ENCODE measurements around the gene MAB21L4.

The MAB21L4 gene

DNA sequence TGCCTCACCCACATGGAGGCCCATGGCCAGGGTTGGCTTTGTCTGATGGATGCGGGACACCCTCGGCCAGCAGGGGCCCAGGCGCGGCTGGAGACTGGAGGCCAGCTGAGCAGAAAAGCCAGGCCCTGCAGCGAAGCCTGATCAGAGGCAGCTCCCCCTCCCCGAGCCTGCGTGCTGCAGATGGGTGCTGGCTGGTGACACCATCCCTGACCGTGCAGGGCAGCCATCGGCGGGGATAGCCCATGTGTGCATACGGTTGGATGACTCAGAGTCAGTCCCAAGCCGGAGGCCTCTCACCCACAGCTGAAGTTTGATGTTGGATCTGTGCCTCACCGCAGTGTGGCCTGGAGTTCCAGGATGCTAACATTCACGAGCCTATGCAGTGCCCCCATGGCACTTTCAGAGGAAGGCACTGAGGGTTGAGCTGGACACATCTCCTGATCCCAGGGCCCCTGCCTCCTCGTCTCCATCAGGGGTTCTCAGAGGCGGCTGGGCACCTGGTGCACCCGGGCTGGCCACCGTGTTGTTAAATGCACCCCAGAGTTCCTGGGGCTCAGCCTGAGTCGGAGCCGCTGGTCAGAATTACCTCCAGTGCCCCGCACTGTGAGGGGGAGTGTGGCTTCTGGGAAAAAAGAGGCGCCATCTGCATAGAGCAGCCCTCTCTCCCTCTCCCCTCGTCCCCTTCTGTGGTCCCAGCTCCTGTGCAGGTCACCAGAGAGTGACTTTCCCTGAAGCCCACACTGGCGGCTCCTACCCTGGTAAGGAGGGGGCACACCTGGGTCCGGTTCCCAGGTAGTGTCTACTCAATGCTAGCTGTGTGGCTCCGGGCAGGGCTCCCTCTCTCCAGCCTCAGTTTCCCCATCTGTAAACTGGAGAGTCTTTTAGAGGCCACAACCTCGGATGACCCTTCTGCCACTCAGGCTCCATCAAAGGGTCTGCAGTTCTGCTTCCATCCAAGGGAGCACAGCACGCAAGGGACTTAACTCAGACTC, 56.5 kb downstream of the MAB21L4 start:
- ChIA-PET POLR2A (interaction anchor here (1.0 kb wide), 1 partner anchor 12 kb away, joined by 3 read pairs; no protein-coding TSS in a partner anchor), CTCF (interaction anchor here (0.6 to 4.8 kb wide), 28 partner anchors 8 to 778 kb away, joined by 3 to 98 read pairs (median 6); partner anchors contain the start of gene CAPN10)
- no peak overlapping the region for H3K4me3 ChIP-seq (ENCODE audit: low read depth, low read length)
- no peak for DNase-seq (ENCODE audit: low read depth, low spot score)
- TF ChIP-seq, protein P1, sequence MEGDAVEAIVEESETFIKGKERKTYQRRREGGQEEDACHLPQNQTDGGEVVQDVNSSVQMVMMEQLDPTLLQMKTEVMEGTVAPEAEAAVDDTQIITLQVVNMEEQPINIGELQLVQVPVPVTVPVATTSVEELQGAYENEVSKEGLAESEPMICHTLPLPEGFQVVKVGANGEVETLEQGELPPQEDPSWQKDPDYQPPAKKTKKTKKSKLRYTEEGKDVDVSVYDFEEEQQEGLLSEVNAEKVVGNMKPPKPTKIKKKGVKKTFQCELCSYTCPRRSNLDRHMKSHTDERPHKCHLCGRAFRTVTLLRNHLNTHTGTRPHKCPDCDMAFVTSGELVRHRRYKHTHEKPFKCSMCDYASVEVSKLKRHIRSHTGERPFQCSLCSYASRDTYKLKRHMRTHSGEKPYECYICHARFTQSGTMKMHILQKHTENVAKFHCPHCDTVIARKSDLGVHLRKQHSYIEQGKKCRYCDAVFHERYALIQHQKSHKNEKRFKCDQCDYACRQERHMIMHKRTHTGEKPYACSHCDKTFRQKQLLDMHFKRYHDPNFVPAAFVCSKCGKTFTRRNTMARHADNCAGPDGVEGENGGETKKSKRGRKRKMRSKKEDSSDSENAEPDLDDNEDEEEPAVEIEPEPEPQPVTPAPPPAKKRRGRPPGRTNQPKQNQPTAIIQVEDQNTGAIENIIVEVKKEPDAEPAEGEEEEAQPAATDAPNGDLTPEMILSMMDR (IDR thresholded peaks at IDR 0.05; ENCODE audit: insufficient read depth, low read length, missing control alignments): no peak

DNA sequence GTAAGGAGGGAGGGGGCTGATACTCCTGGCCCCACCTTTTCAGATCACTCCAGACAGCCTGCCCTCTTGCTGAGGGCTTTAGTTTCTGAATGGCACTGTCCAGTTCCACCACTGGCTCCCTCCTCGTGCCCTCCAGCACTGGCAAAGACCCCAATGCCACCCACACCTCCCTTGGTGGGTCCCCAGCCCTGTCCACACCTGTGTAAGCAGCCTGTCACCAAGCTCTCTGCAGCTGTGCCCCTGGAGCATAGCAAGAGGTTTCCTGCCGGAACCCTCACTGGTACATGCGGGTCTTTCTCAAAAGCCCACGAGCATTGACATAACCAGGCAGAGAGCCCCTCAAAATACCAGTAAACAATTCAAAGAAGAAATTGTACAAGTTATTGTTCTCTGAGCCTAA, 58.3 kb downstream of the MAB21L4 start:
- ChIA-PET POLR2A (no interaction called here), CTCF (interaction anchor here (1.2 to 4.8 kb wide), 3 partner anchors 13 to 324 kb away, joined by 3 to 98 read pairs (median 7); no protein-coding TSS in a partner anchor)
- DNase-seq (ENCODE audit: low read depth, low spot score): no peak
- no peak overlapping the region for H3K4me3 ChIP-seq (ENCODE audit: low read depth, low read length)
- TF ChIP-seq, protein P1 (IDR thresholded peaks at IDR 0.05; ENCODE audit: insufficient read depth, low read length, missing control alignments): no peak

DNA sequence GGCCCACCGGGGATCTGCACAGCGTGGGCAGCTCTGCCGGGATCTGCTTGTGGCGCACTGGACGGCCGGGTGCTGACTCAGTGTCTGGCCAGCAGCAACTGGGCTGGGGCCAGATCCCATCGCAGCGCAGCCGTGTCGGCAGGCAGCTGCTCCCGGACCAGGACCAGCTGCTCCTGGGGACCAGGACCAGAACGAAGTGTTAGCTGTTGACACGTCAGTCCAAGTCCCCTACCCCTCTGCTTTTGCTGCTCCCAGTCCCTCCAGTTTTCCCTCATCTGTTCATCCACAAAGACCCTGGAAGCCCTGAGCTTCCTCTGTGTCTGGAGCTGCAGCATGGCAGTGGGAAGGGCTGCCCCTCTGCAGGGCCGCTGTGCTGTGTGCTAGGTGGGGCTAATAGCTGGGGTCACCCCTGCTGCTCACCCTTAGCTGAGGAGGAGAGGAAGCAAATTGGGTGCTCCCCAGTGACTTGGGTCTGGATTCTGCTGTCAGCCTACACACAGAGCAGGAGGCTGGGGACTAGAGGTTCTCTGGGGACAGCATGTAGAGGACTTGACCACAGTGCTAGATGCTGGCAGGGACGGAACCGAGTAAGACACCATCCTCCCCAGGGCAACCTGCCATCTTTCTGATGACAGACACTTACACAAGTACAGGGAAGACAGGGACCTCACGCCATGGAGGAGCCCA, 59.0 kb downstream of the MAB21L4 start:
- DNase-seq (ENCODE audit: low read depth, low spot score): no peak
- ChIA-PET CTCF (interaction anchor here (1.1 to 1.2 kb wide), 2 partner anchors 24 to 323 kb away, joined by 3 to 6 read pairs; no protein-coding TSS in a partner anchor), POLR2A (no interaction called here)
- H3K4me3 ChIP-seq (ENCODE audit: low read depth, low read length): no peak overlapping the region
- TF ChIP-seq, protein P1 (IDR thresholded peaks at IDR 0.05; ENCODE audit: insufficient read depth, low read length, missing control alignments): no peak
